GM18499 (cell line): ENCODE results near the gene CA9.

Experiments used
- ATAC-seq: cut with Tn5 transposase; IDR thresholded peaks from one replicate; pipeline ENCODE4 v1.9.1; 2021; ENCODE audit warnings: moderate number of reproducible peaks; ENCODE audit not compliant: insufficient read depth, unreplicated experiment

CA9 gene

GRCh38 chr9:35669331-35670145 is 4.2 kb upstream of the CA9 start:
- no peak for ATAC-seq

GRCh38 chr9:35674025-35674361 is 265 bp downstream of the CA9 start:
- no peak for ATAC-seq

- ATAC-seq: no peak
Measured at GRCh38 chr9:35675204-35675603, 1.5 kb downstream of the CA9 start.

GRCh38 chr9:35675732-35676392 is 2.1 kb downstream of the CA9 start:
- no peak for ATAC-seq

GRCh38 chr9:35679091-35679490 is 5.4 kb downstream of the CA9 start:
- ATAC-seq: no peak

GRCh38 chr9:35679766-35680330 is 6.1 kb downstream of the CA9 start:
- no peak for ATAC-seq

GRCh38 chr9:35680331-35681105 is 6.8 kb downstream of the CA9 start:
- ATAC-seq: no peak

- no peak for ATAC-seq
Measured at GRCh38 chr9:35681341-35682002, 7.7 kb downstream of the CA9 start.

- ATAC-seq: no peak
Measured at GRCh38 chr9:35682051-35682450, 8.3 kb downstream of the CA9 start.

- no peak for ATAC-seq
Measured at GRCh38 chr9:35682520-35683315, 9.0 kb downstream of the CA9 start.

- no peak for ATAC-seq
Measured at GRCh38 chr9:35683323-35683722, 9.6 kb downstream of the CA9 start.

GRCh38 chr9:35684921-35685320 is 11.2 kb downstream of the CA9 start:
- ATAC-seq: no peak

- no peak for ATAC-seq
Measured at GRCh38 chr9:35685506-35685905, 11.8 kb downstream of the CA9 start.

GRCh38 chr9:35686222-35687203 is 12.8 kb downstream of the CA9 start:
- ATAC-seq: no peak

- ATAC-seq: no peak
Measured at GRCh38 chr9:35687306-35687705, 13.6 kb downstream of the CA9 start.

GRCh38 chr9:35687972-35688557 is 14.3 kb downstream of the CA9 start:
- no peak for ATAC-seq

- ATAC-seq: no peak
Measured at GRCh38 chr9:35688558-35689541, 15.1 kb downstream of the CA9 start.
